Smooth muscle cell (in vitro differentiated cells): ENCODE measurements around the gene CDC16. TPM values are rescaled to one million over a fixed set of nuclear protein-coding genes. Genes with fewer than 3 reads are reported as not detected.

Experiments
- microRNA-seq: library from miRNA; unstranded; fragments of <30 nt; microRNA quantifications from one replicate; pipeline ENCODE4, GENCODE V29; 2016; ENCODE audit warnings: borderline number of aligned reads
- polyA plus RNA-seq: library from polyadenylated mRNA; unstranded; fragments of >200 nt; fragmentation: Nextera tagmentation; extraction: Ambion mirVana; gene quantifications from 2 replicates; pipeline ENCODE4 v1.2.1, GENCODE V29; 2016
- small RNA-seq: library from RNA; depleted of rRNA; stranded (forward); fragments of <200 nt; gene quantifications from one replicate; pipeline ENCODE3, GENCODE V24; 2014
- total RNA-seq: library from RNA; depleted of rRNA; stranded (reverse); fragments of >200 nt; gene quantifications from 2 replicates; pipeline ENCODE4 v1.2.3, GENCODE V29; 2014

CDC16 gene
- total and polyA plus RNA-seq, 2 experiments from 2014 or later, result 31.5 to 43.8 TPM

Small RNAs within 50 kb of the gene (microRNA-seq; reads per million reads assigned to microRNA genes)
- gene MIR4502, result not detected
- not detected for gene MIR548AR

Small RNAs within 50 kb of the gene (small RNA-seq; reads per million reads assigned to genes)
- gene MIR4502 (not detected), gene MIR548AR (not detected)

Other genes with a start within 250 kb of the CDC16 start
- gene RASA3, start 102.3 kb upstream of the CDC16 start, total RNA-seq, result 21.3 and 23.4 TPM in 2 replicates
- 24.4 and 26.8 TPM in 2 replicates for gene RASA3, start 102.3 kb upstream of the CDC16 start, polyA plus RNA-seq
- not detected in 2 replicates for gene CFAP97D2, start 55.6 kb upstream of the CDC16 start, total RNA-seq
- gene CFAP97D2, start 55.6 kb upstream of the CDC16 start, polyA plus RNA-seq, result not detected in 2 replicates
- gene UPF3A, start 46.7 kb downstream of the CDC16 start, total RNA-seq, result 22.4 and 26.1 TPM in 2 replicates
- gene UPF3A, start 46.7 kb downstream of the CDC16 start, polyA plus RNA-seq, result 34.1 and 46.6 TPM in 2 replicates
- 12.0 and 20.6 TPM in 2 replicates for gene CHAMP1, start 79.6 kb downstream of the CDC16 start, total RNA-seq
- 10.6 and 12.1 TPM in 2 replicates for gene CHAMP1, start 79.6 kb downstream of the CDC16 start, polyA plus RNA-seq